Heart right ventricle (tissue), 16 donors: ENCODE data around the gene GNPTAB. TPM values are rescaled to one million over a fixed set of nuclear protein-coding genes. Genes with fewer than 3 reads are reported as not detected.

ENCODE experiments used
- ATAC-seq, 8 donors: fragments of 200-7000 bp; cut with Tn5 transposase; one replicate each; pipeline ENCODE4 v1.9.1; 2020; ENCODE audit warnings: mild to moderate bottlenecking in 8 of 8, moderate library complexity in 8 of 8, moderate number of reproducible peaks in 1 of 8
- DNase-seq, 2 donors: peaks; one replicate each; pipeline ENCODE4 v3.0.0-alpha.2; 2020
- H3K27ac ChIP-seq, 10 donors: fragments of 200-600 bp; sonication (generic) in 2 of 10; one replicate each; pipeline versions ENCODE4 v1.5.0 to v1.8.0; 2020 to 2022; ENCODE audit warnings: mild to moderate bottlenecking in 3 of 10
- H3K27me3 ChIP-seq, 7 donors: fragments of 200-600 bp; one replicate each; pipeline ENCODE4 v1.8.0; 2021 to 2022; ENCODE audit warnings: mild to moderate bottlenecking in 2 of 7
- H3K36me3 ChIP-seq, 9 donors: fragments of 200-600 bp; sonication (generic) in 1 of 9; one replicate each; pipeline versions ENCODE4 v1.5.0 to v1.8.0; 2020 to 2022; ENCODE audit warnings: mild to moderate bottlenecking in 2 of 9
- H3K4me1 ChIP-seq, 9 donors: fragments of 200-600 bp; sonication (generic) in 1 of 9; one replicate each; pipeline versions ENCODE4 v1.5.0 to v1.8.0; 2020 to 2022; ENCODE audit warnings: mild to moderate bottlenecking in 4 of 9
- H3K4me3 ChIP-seq, 10 donors: fragments of 200-600 bp; sonication (generic) in 2 of 10; one replicate each; pipeline versions ENCODE4 v1.5.0 to v1.8.0; 2020 to 2022; ENCODE audit warnings: mild to moderate bottlenecking in 7 of 10, moderate library complexity in 2 of 10
- H3K9me3 ChIP-seq, 11 donors: fragments of 200-600 bp in 10 of 11; sonication (generic) in 2 of 11; one replicate each; pipeline versions ENCODE4 v1.5.0 to v1.8.0; 2013 to 2022; ENCODE audit warnings: mild to moderate bottlenecking in 2 of 11, control low read depth in 1 of 11, moderate library complexity in 1 of 11
- WGBS, 2 donors: extraction: QIAGEN DNeasy Blood & Tissue Kit; methylation state at CpG; one replicate each; pipeline ENCODE4 v1.1.7; 2013; ENCODE audit warnings: inconsistent platforms in 1 of 2; 5-methylcytosine and 5-hydroxymethylcytosine counted together
- intact Hi-C, 10 donors: fragments of 100-400 bp; cut with DNase I; formaldehyde crosslinking; loops; one replicate each; pipeline versions ENCODE4 v1.11.1 to v1.14.2; 2022
- polyA plus RNA-seq, 2 donors: library from polyadenylated mRNA; stranded (reverse); fragments of 200-250 nt; gene quantifications; one replicate each; pipeline ENCODE4 v1.2.3, GENCODE V29; 2013
- total RNA-seq, 10 donors: library from RNA; stranded (reverse); fragmentation: NEBNext Ultra II Directional in 3 of 10; extraction: Animal tissue kit (Norgen Biotek cat#: 25700) in 3 of 10; gene quantifications; one replicate each; pipeline versions ENCODE4 v1.2.1 to v1.2.4, GENCODE V29; 2021 to 2023
- TF ChIP-seq, protein P1 (sequence below), 9 donors: fragments of 200-600 bp; sonication (generic) in 2 of 9; IDR thresholded peaks; one replicate each; pipeline versions ENCODE4 v1.5.0 to v1.8.0; 2021 to 2022; ENCODE audit warnings: antibody characterized with exemption in 9 of 9, mild to moderate bottlenecking in 5 of 9, moderate library complexity in 1 of 9
- donor health status: Arrhythmogenic right ventricular cardiomyopathy.
- donor health status: ischemic (EF 13 %, LVEDD 7.1; RV severe dilation, severe dysfunction).
- donor health status: healthy with polysubstance abuse.
- donor health status: DM: no; HTN: yes; CAD: no.
- donor health status: DM: no; HTN: no; CAD: no.
- donor health status: ischemic (EF 25% LVEDD 6.9; RV normal size, moderate dysfunction).
- donor health status: ischemic (EF 25% LVEDD 5.7; RV mildly dilated, moderate dysfunction).
- donor health status: healthy.
- donor health status: DM: yes; HTN: yes; CAD: no.
- donor health status: Ischemic cardiomyopathy.
- donor health status: ischemic (EF 35%, LVEDD 5.7; RV mildly dilated, moderate dysfunction).
- donor health status: nonischemic (EF 11% LVEDD 7.7; RV severe dilation, severe dysfunction).
- donor health status: DM: yes; HTN: yes; CAD: no.
- donor health status: PGD.
- donor health status: ischemic (EF 29% LVEDD 5.4; RV normal size, mild dysfunction).
- donor health status: nonischemic (EF 23%, LVEDD 6.1; RV moderate dilation, normal function).

The GNPTAB gene
- total and polyA plus RNA-seq, 12 donors, result 10.5 to 60.6 (median 47.6) TPM

DNA sequence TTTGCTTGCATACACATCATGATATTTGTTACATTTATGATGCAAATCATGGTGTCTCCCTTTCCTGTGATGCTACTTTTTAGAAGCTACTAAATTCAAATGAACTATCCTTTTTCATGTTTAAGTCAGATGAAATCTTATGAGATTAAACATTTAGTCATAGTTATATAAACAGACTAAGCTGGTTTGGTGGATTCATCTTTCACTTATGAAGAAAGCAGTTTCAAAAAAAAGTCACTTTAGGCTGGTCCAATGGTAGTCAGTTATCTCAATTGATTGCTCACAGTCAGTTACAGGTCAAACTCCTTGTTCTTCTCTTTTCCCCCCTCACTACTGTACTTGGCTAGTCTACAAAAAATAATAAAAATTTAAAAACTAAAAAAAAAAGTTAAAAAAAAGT is 111.2 kb downstream of the GNPTAB start:
- Histone ChIP-seq H3K36me3 (peaks cover 0 to 52% (median 7%) of the 10 kb centered on the region in 9 donors), H3K27me3 (no peaks in the 10 kb centered on the region), H3K4me1 (peaks cover 0 to 19% (median 12%) of the 10 kb centered on the region in 9 donors), H3K4me3 (no peak overlapping the region), H3K27ac (no peak overlapping the region), H3K9me3 (no peaks in the 10 kb centered on the region)
- no peak for DNase-seq
- intact Hi-C loops, result loop anchor here in 1 of 10 donors (5.0 kb wide), 1 partner anchor 47 kb away; no protein-coding TSS in a partner anchor
- TF ChIP-seq, protein P1, sequence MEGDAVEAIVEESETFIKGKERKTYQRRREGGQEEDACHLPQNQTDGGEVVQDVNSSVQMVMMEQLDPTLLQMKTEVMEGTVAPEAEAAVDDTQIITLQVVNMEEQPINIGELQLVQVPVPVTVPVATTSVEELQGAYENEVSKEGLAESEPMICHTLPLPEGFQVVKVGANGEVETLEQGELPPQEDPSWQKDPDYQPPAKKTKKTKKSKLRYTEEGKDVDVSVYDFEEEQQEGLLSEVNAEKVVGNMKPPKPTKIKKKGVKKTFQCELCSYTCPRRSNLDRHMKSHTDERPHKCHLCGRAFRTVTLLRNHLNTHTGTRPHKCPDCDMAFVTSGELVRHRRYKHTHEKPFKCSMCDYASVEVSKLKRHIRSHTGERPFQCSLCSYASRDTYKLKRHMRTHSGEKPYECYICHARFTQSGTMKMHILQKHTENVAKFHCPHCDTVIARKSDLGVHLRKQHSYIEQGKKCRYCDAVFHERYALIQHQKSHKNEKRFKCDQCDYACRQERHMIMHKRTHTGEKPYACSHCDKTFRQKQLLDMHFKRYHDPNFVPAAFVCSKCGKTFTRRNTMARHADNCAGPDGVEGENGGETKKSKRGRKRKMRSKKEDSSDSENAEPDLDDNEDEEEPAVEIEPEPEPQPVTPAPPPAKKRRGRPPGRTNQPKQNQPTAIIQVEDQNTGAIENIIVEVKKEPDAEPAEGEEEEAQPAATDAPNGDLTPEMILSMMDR (IDR thresholded peaks at IDR 0.05), result no peak
- ATAC-seq, result no peak

- WGBS, 2 donors, result 86 to 87% methylated on average over 3 of the region's 3 CpGs
- peak in 1 of 8 donors; percentile 34 for ATAC-seq
- Histone ChIP-seq H3K4me3 (no peak overlapping the region), H3K4me1 (peaks cover 0 to 39% (median 30%) of the 10 kb centered on the region in 9 donors), H3K36me3 (peaks cover 0 to 16% (median 0%) of the 10 kb centered on the region in 9 donors), H3K27ac (no peak overlapping the region), H3K27me3 (no peaks in the 10 kb centered on the region), H3K9me3 (no peaks in the 10 kb centered on the region)
- TF ChIP-seq, protein P1 (IDR thresholded peaks at IDR 0.05), result no peak
- intact Hi-C loops, result loop anchor here in 1 of 10 donors (5.0 kb wide), 1 partner anchor 43 kb away; no protein-coding TSS in a partner anchor
- no peak for DNase-seq
Observed at GRCh38 chr12:101714877-101715444, 115.8 kb downstream of the GNPTAB start.

DNA sequence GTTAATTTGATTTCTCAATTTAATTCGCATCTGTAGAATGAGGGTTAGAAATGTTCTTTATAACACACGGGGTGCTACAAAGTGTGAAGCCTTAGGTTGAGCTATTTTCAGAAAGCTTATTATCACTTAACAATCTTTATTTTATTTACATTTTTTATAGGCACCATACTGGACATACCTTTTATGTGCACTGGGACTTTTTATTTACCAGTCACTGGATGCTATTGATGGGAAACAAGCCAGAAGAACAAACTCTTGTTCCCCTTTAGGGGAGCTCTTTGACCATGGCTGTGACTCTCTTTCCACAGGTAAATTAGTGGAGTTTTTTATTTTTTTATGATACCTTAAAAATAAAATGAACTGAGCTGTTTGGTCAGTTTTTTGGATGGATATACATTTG is 116.8 kb downstream of the GNPTAB start:
- Histone ChIP-seq H3K27me3 (no peaks in the 10 kb centered on the region), H3K27ac (peak overlapping the region in 9 of 10 donors; percentile 3 to 74 (median 60)), H3K4me3 (peak overlapping the region in 1 of 10 donors; percentile 6), H3K4me1 (peaks cover 0 to 48% (median 30%) of the 10 kb centered on the region in 9 donors), H3K36me3 (peaks cover 0 to 11% (median 0%) of the 10 kb centered on the region in 9 donors), H3K9me3 (no peaks in the 10 kb centered on the region)
- WGBS, 2 donors, result 78 to 79% methylated on average over 2 of the region's 2 CpGs
- no peak for DNase-seq
- TF ChIP-seq, protein P1 (IDR thresholded peaks at IDR 0.05), result no peak
- intact Hi-C loops, result no loop called here
- peak in 1 of 8 donors; percentile 27 for ATAC-seq

DNA sequence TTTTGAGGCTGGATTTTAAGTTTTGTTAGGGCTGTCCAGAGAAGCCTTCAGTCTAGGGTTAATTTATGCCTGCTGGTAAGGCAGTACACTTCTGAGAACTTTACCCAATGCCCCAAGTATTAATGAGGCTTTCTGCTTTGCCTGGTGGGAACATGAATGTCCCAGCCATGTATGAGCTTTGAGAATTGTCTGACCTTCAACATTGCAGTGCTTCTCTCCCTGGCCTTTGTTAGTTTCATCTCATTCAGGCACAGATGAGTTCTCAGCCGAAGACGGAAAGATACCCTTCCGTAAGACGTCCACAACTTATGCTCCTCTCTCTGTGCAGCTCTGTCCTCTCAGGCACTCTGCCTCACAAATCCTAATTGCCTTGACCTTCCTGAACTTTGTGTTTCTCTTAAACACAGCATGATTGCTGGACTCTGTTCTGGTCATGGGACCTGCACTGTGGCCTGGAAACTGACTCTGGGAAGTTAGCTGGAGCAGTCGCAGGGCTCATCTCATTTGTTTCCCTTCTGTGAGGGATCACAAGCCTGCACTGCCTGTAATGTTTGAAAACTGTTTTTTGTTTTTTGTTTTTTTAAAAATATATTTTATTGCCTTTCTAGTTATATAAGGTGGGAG is 117.6 kb downstream of the GNPTAB start:
- ATAC-seq, result peak; percentile 70 to 93 (median 88)
- TF ChIP-seq, protein P1 (IDR thresholded peaks at IDR 0.05), result no peak
- Histone ChIP-seq H3K9me3 (no peaks in the 10 kb centered on the region), H3K4me3 (peak overlapping the region in 4 of 10 donors; percentile 6 to 14 (median 10)), H3K4me1 (peaks cover 0 to 49% (median 30%) of the 10 kb centered on the region in 9 donors), H3K36me3 (peaks cover 0 to 9% (median 0%) of the 10 kb centered on the region in 9 donors), H3K27me3 (no peaks in the 10 kb centered on the region), H3K27ac (peak overlapping the region; percentile 3 to 74 (median 56))
- WGBS, 2 donors, result 26 to 27% methylated on average over 5 of the region's 5 CpGs
- intact Hi-C loops, result no loop called here
- peak in 1 of 2 donors; percentile 35 for DNase-seq
